Natural killer cell (primary cell): ENCODE data around the gene PCSK4. TPM values are rescaled to one million over a fixed set of nuclear protein-coding genes. Genes with fewer than 3 reads are reported as not detected.
"Not testable (repeated sequence)": the region's sequence is repeated elsewhere in the genome, so short reads cannot be mapped to it uniquely, and the experiment has no call there.

Experiments used
- ATAC-seq, 3 donors: fragments of 150-1000 bp in 2 of 3; fragments of 200-7000 bp in 1 of 3; cut with Tn5 transposase; 1 replicate in 1 of 3; 2 replicates in 2 of 3; pipeline ENCODE4 v1.10.0; 2021; ENCODE audit warnings: mild to moderate bottlenecking in 2 of 3, moderate library complexity in 2 of 3
- DNase-seq, 2 donors: peaks; one replicate each; pipeline versions ENCODE4 v3.0.0 to v3.0.0-alpha.2; 2013 to 2021; ENCODE audit warnings: mixed read lengths in 1 of 2
- H3K27ac ChIP-seq: one replicate; pipeline ENCODE4 v1.5.1; 2013; ENCODE audit warnings: mild to moderate bottlenecking, low read length
- H3K27me3 ChIP-seq: one replicate; pipeline ENCODE4 v1.6.1; 2013; ENCODE audit warnings: low read length; ENCODE audit not compliant: control insufficient read depth, insufficient read depth
- H3K36me3 ChIP-seq: one replicate; pipeline ENCODE4 v1.6.1; 2013; ENCODE audit warnings: low read length; ENCODE audit not compliant: control insufficient read depth, insufficient read depth
- H3K4me1 ChIP-seq: one replicate; pipeline ENCODE4 v1.6.1; 2013; ENCODE audit warnings: low read length; ENCODE audit not compliant: control insufficient read depth, insufficient read depth
- H3K4me3 ChIP-seq: one replicate; pipeline ENCODE4 v1.5.1; 2013; ENCODE audit warnings: low read length
- H3K9me3 ChIP-seq: one replicate; pipeline ENCODE4 v1.6.1; 2013; ENCODE audit warnings: low read length; ENCODE audit not compliant: control insufficient read depth, insufficient read depth
- H3K27ac Mint-ChIP-seq, 2 donors: one replicate each; pipeline ENCODE4 v1.8.0; 2022; ENCODE audit warnings: mild to moderate bottlenecking in 2 of 2, mixed read lengths in 2 of 2, moderate library complexity in 1 of 2
- H3K27me3 Mint-ChIP-seq, 2 donors: one replicate each; pipeline ENCODE4 v1.8.0; 2022; ENCODE audit warnings: low read depth in 2 of 2, mixed read lengths in 2 of 2
- H3K36me3 Mint-ChIP-seq: one replicate; pipeline ENCODE4 v1.8.0; 2022; ENCODE audit warnings: mixed read lengths
- H3K4me1 Mint-ChIP-seq, 2 donors: one replicate each; pipeline ENCODE4 v1.8.0; 2022; ENCODE audit warnings: mixed read lengths in 2 of 2
- H3K4me3 Mint-ChIP-seq: one replicate; pipeline ENCODE4 v1.8.0; 2022; ENCODE audit warnings: mild to moderate bottlenecking, moderate library complexity, mixed read lengths
- H3K9me3 Mint-ChIP-seq, 2 donors: one replicate each; pipeline ENCODE4 v1.8.0; 2022; ENCODE audit warnings: mixed read lengths in 2 of 2
- CTCF ChIP-seq: fragments of 200-600 bp; IDR thresholded peaks from one replicate; pipeline ENCODE4 v1.8.0; 2022; ENCODE audit warnings: antibody characterized with exemption
- WGBS: methylation state at CpG from one replicate; pipeline ENCODE4 v1.1.7; 2013; ENCODE audit warnings: missing lambda C conversion rate; ENCODE audit not compliant: insufficient coverage; 5-methylcytosine and 5-hydroxymethylcytosine counted together
- intact Hi-C: fragments of 100-400 bp; cut with micrococcal nuclease; formaldehyde crosslinking; loops from one replicate; pipeline ENCODE4 v1.14.2; 2022
- total RNA-seq, 4 donors: library from RNA; stranded (reverse); fragments of 120-200 nt in 1 of 4; gene quantifications; one replicate each; pipeline versions ENCODE4 v1.2.3 to v1.2.4, GENCODE V29; 2013 to 2022

The PCSK4 gene
- total RNA-seq, 3 donors from 2014 or later (not counting 1 experiment from before 2014, with no cell fraction given) = 4.1 to 6.0 (median 5.3) TPM

- intact Hi-C loops = no loop called here
- H3K36me3 Mint-ChIP-seq = no peaks in the 10 kb centered on the region
- DNase-seq (no peak), ATAC-seq (no peak)
- Histone ChIP-seq H3K9me3 (no peaks in the 10 kb centered on the region), H3K27me3 (no peaks in the 10 kb centered on the region), H3K4me3 (no peak overlapping the region), H3K27ac (no peak overlapping the region), H3K36me3 (peaks cover 31% of the 10 kb centered on the region), H3K4me1 (peaks cover 46% of the 10 kb centered on the region)
- no peaks in the 10 kb centered on the region for H3K9me3 Mint-ChIP-seq
- 97% methylated on average over 9 of the region's 9 CpGs for WGBS
- no peaks in the 10 kb centered on the region for H3K27me3 Mint-ChIP-seq
- TF ChIP-seq CTCF = no peak
- peaks cover 17 to 37% of the 10 kb centered on the region in 2 donors for H3K4me1 Mint-ChIP-seq
- H3K27ac Mint-ChIP-seq = peak overlapping the region; percentile 69 to 71
- H3K4me3 Mint-ChIP-seq = peak overlapping the region; percentile 95
These were observed 49.1 kb downstream of the PCSK4 start for GRCh38 chr19:1441022-1441426.

- no peak for TF ChIP-seq CTCF
- WGBS = 97% methylated on average over 15 of the region's 15 CpGs
These were observed 49.7 kb downstream of the PCSK4 start for GRCh38 chr19:1440418-1440801.

GRCh38 chr19:1439525-1440417 lies 50.4 kb downstream of the PCSK4 start:
- WGBS = 82% methylated on average over 57 of the region's 57 CpGs
- H3K4me3 ChIP-seq = peak overlapping the region; percentile 88

More at GRCh38 chr19:1440418-1440801, 49.7 kb downstream of the PCSK4 start:
- no peak for DNase-seq
- peak overlapping the region; percentile 95 for H3K4me3 Mint-ChIP-seq
- no peaks in the 10 kb centered on the region for H3K9me3 Mint-ChIP-seq
- Histone ChIP-seq H3K9me3 (no peaks in the 10 kb centered on the region), H3K4me3 (no peak overlapping the region), H3K4me1 (peaks cover 41% of the 10 kb centered on the region), H3K27ac (no peak overlapping the region), H3K27me3 (no peaks in the 10 kb centered on the region), H3K36me3 (peaks cover 35% of the 10 kb centered on the region)
- peaks cover 17 to 35% of the 10 kb centered on the region in 2 donors for H3K4me1 Mint-ChIP-seq
- H3K36me3 Mint-ChIP-seq = no peaks in the 10 kb centered on the region
- H3K27ac Mint-ChIP-seq = peak overlapping the region; percentile 69 to 71
- ATAC-seq = no peak
- intact Hi-C loops = no loop called here
- no peaks in the 10 kb centered on the region for H3K27me3 Mint-ChIP-seq

GRCh38 chr19:1438933-1439354 lies 51.2 kb downstream of the PCSK4 start:
- no peak for TF ChIP-seq CTCF
- Histone ChIP-seq H3K27ac (no peak overlapping the region), H3K9me3 (no peaks in the 10 kb centered on the region), H3K36me3 (peaks cover 46% of the 10 kb centered on the region), H3K4me3 (peak overlapping the region; percentile 88), H3K27me3 (no peaks in the 10 kb centered on the region), H3K4me1 (peaks cover 31% of the 10 kb centered on the region)
- Mint-ChIP-seq H3K4me1 (peaks cover 11 to 25% of the 10 kb centered on the region in 2 donors), H3K4me3 (peak overlapping the region; percentile 95), H3K9me3 (no peaks in the 10 kb centered on the region), H3K36me3 (no peaks in the 10 kb centered on the region), H3K27me3 (no peaks in the 10 kb centered on the region), H3K27ac (peak overlapping the region; percentile 91 to 100)
- DNase-seq = peak in 1 of 2 donors; percentile 38
- intact Hi-C loops = loop anchor here (1.0 kb wide), 1 partner anchor 32 kb away; the partner anchor contains the start of gene DAZAP1
- WGBS = under 1% methylated on average over 26 of the region's 26 CpGs
- no peak for ATAC-seq

More at GRCh38 chr19:1439525-1440417, 50.4 kb downstream of the PCSK4 start:
- H3K36me3 Mint-ChIP-seq, intact Hi-C loops, H3K27me3 Mint-ChIP-seq, H3K9me3 ChIP-seq, DNase-seq, H3K9me3 Mint-ChIP-seq, H3K27me3 ChIP-seq, H3K27ac ChIP-seq, ATAC-seq: not testable (repeated sequence)
- Histone ChIP-seq H3K4me1 (peaks cover 36% of the 10 kb centered on the region), H3K36me3 (peaks cover 40% of the 10 kb centered on the region)
- Mint-ChIP-seq H3K27ac (peak overlapping the region; percentile 43 to 100), H3K4me3 (peak overlapping the region; percentile 95), H3K4me1 (peaks cover 15 to 28% of the 10 kb centered on the region in 2 donors)
